GM19238 (cell line): ENCODE data around the gene ZIC5.

Source experiments
- DNase-seq: peaks from one replicate; pipeline ENCODE4 v3.0.0; 2011; ENCODE audit warnings: low spot score; ENCODE audit not compliant: insufficient read length

ZIC5 gene

GRCh38 chr13:99935772-99936171 lies 35.8 kb downstream of the ZIC5 start:
- no peak for DNase-seq

- no peak for DNase-seq
These were observed 38.7 kb downstream of the ZIC5 start for GRCh38 chr13:99932912-99933311.

GRCh38 chr13:99930925-99931324 lies 40.6 kb downstream of the ZIC5 start:
- no peak for DNase-seq

- DNase-seq, result no peak
These were observed 41.7 kb downstream of the ZIC5 start for GRCh38 chr13:99929866-99930265.

GRCh38 chr13:99926014-99926731 lies 45.4 kb downstream of the ZIC5 start:
- DNase-seq, result no peak

- DNase-seq, result no peak
These were observed 47.5 kb downstream of the ZIC5 start for GRCh38 chr13:99923877-99924582.

- DNase-seq, result no peak
These were observed 48.7 kb downstream of the ZIC5 start for GRCh38 chr13:99922631-99923404.

- no peak for DNase-seq
These were observed 52.4 kb downstream of the ZIC5 start for GRCh38 chr13:99919132-99919531.

- DNase-seq, result peak; percentile 53
These were observed 55.0 kb downstream of the ZIC5 start for GRCh38 chr13:99916366-99917103.

- DNase-seq, result no peak
These were observed 58.4 kb downstream of the ZIC5 start for GRCh38 chr13:99913167-99913566.
